HepG2 (cell line): ENCODE measurements around the gene FAH. TPM values are rescaled to one million over a fixed set of nuclear protein-coding genes. Genes with fewer than 3 reads are reported as not detected.

Experiments used
- CEBPZ ChIP-seq: IDR thresholded peaks from 2 replicates; pipeline ENCODE4 v1.6.1; 2012; ENCODE audit warnings: low read length, improper control_type of control experiment
- HNRNPK ChIP-seq: fragments of 200-400 bp; formaldehyde crosslinking; IDR thresholded peaks from 2 replicates; pipeline ENCODE4 v1.6.1; 2018; ENCODE audit warnings: low read length, low read depth, moderate library complexity, mild to moderate bottlenecking; ENCODE audit not compliant: poor library complexity, severe bottlenecking
- NKX3-1 ChIP-seq: sonication (generic); formaldehyde crosslinking; IDR thresholded peaks from 2 replicates; pipeline ENCODE4 v1.5.0; 2020; ENCODE audit warnings: missing genetic modification reagents
- PAF1 ChIP-seq: IDR thresholded peaks from 2 replicates; pipeline ENCODE4 v1.6.1; 2016; ENCODE audit warnings: missing genetic modification reagents, missing compliant biosample characterization
- PLSCR1 ChIP-seq: sonication (generic); formaldehyde crosslinking; IDR thresholded peaks from 2 replicates; pipeline ENCODE4 v1.5.0; 2020; ENCODE audit warnings: missing genetic modification reagents, mild to moderate bottlenecking, borderline replicate concordance
- RARA ChIP-seq: IDR thresholded peaks from 2 replicates; pipeline ENCODE4 v1.6.1; 2016; ENCODE audit warnings: missing genetic modification reagents, missing compliant biosample characterization
- SP5 ChIP-seq: IDR thresholded peaks from 2 replicates; pipeline ENCODE4 v1.6.1; 2016; ENCODE audit warnings: low read depth, borderline replicate concordance
- TEAD3 ChIP-seq: optimal IDR thresholded peaks from 2 replicates; pipeline ENCODE3; 2016; ENCODE audit warnings: borderline replicate concordance
- TFAP4 ChIP-seq: sonication (generic); IDR thresholded peaks from 2 replicates; pipeline ENCODE4 v1.6.1; 2016; ENCODE audit warnings: low read depth, borderline replicate concordance
- TFE3 ChIP-seq: IDR thresholded peaks from 2 replicates; pipeline ENCODE4 v1.6.1; 2016
- ZBTB34 ChIP-seq: sonication (generic); formaldehyde crosslinking; IDR thresholded peaks from 2 replicates; pipeline ENCODE4 v1.8.0; 2022; ENCODE audit warnings: mild to moderate bottlenecking, missing genetic modification reagents
- ZBTB38 ChIP-seq: sonication (generic); formaldehyde crosslinking; IDR thresholded peaks from 2 replicates; pipeline ENCODE4 v1.5.1; 2020; ENCODE audit warnings: mild to moderate bottlenecking, missing genetic modification reagents
- ZFAT ChIP-seq: sonication (generic); formaldehyde crosslinking; conservative IDR thresholded peaks from 2 replicates; pipeline ENCODE4 v1.8.1; 2023; ENCODE audit warnings: missing genetic modification reagents, inconsistent platforms
- ZFP36L2 ChIP-seq: sonication (generic); formaldehyde crosslinking; IDR thresholded peaks from 2 replicates; pipeline ENCODE4 v1.4.0; 2020; ENCODE audit warnings: missing genetic modification reagents
- ZNF136 ChIP-seq: sonication (generic); formaldehyde crosslinking; IDR thresholded peaks from 2 replicates; pipeline ENCODE4 v1.8.1; 2022; ENCODE audit warnings: low read depth, mild to moderate bottlenecking, moderate library complexity, missing genetic modification reagents
- ZNF3 ChIP-seq: IDR thresholded peaks from 2 replicates; pipeline ENCODE4 v1.7.0; 2017; ENCODE audit warnings: inconsistent platforms
- ZNF331 ChIP-seq: sonication (generic); formaldehyde crosslinking; IDR thresholded peaks from 2 replicates; pipeline ENCODE4 v1.4.0; 2020; ENCODE audit warnings: missing genetic modification reagents
- ZNF343 ChIP-seq: sonication (generic); formaldehyde crosslinking; IDR thresholded peaks from 2 replicates; pipeline ENCODE4 v1.4.0; 2020; ENCODE audit warnings: mild to moderate bottlenecking, missing genetic modification reagents
- ZNF350 ChIP-seq: sonication (generic); formaldehyde crosslinking; IDR thresholded peaks from 2 replicates; pipeline ENCODE4 v1.4.0; 2020; ENCODE audit warnings: mild to moderate bottlenecking, low read depth, missing genetic modification reagents, borderline replicate concordance
- ZNF446 ChIP-seq: sonication (generic); formaldehyde crosslinking; IDR thresholded peaks from 2 replicates; pipeline ENCODE4 v1.5.0; 2020; ENCODE audit warnings: mild to moderate bottlenecking, missing genetic modification reagents
- ZNF530 ChIP-seq: sonication (generic); formaldehyde crosslinking; IDR thresholded peaks from 2 replicates; pipeline ENCODE4 v1.5.0; 2020; ENCODE audit warnings: low read depth, mild to moderate bottlenecking, missing genetic modification reagents
- ZNF598 ChIP-seq: sonication (generic); formaldehyde crosslinking; IDR thresholded peaks from 2 replicates; pipeline ENCODE4 v1.5.1; 2020; ENCODE audit warnings: mild to moderate bottlenecking, missing genetic modification reagents, borderline replicate concordance
- ZNF7 ChIP-seq: IDR thresholded peaks from 2 replicates; pipeline ENCODE4 v1.6.1; 2016; ENCODE audit warnings: missing biosample characterization, missing genetic modification reagents
- ZSCAN30 ChIP-seq: sonication (generic); formaldehyde crosslinking; IDR thresholded peaks from 2 replicates; pipeline ENCODE4 v1.5.0; 2020; ENCODE audit warnings: mild to moderate bottlenecking, missing genetic modification reagents
- polyA plus RNA-seq, 8 experiments: library from polyadenylated mRNA; depleted of rRNA in 3 of 8; stranded (reverse) in 7 of 8; unstranded in 1 of 8; fragments of >200 nt; fragmentation: Illumina TruSeq in 4 of 8; extraction: Trizol in 4 of 8; gene quantifications; 2 replicates each; pipeline versions ENCODE4 v1.2.1 to v1.2.3, GENCODE V29; 2011 to 2016; ENCODE audit warnings: low read depth in 4 of 8, missing spikeins in 1 of 8, mixed read lengths in 1 of 8; ENCODE audit not compliant: insufficient read depth in 1 of 8
- total RNA-seq, 5 experiments: library from RNA; depleted of rRNA; stranded (reverse); fragments of >200 nt; fragmentation: Illumina TruSeq; extraction: Trizol; gene quantifications; 2 replicates each; pipeline ENCODE4 v1.2.3, GENCODE V29; 2016; ENCODE audit warnings: low read depth in 1 of 5

The FAH gene
- total and polyA plus RNA-seq, 2 of the 13 experiments (the other 11 are each of a cell fraction or from before 2014, with no cell fraction given): 36.6 to 75.0 TPM

GRCh38 chr15:80160570-80161156, 7.9 kb downstream of the FAH start (continued):
- no peak for TF ChIP-seq CEBPZ
- peak; percentile 66 for TF ChIP-seq TEAD3 (CRISPR knock-in tag)
- peak; percentile 83 for TF ChIP-seq TFE3
- no peak; the same call in 1 of the 2 replicates for TF ChIP-seq ZFAT
- no peak for TF ChIP-seq HNRNPK
- TF ChIP-seq ZNF530 (CRISPR knock-in tag): no peak
- TF ChIP-seq SP5 (CRISPR knock-in tag): peak; percentile 37; the same call in 1 of the 2 replicates
- no peak for TF ChIP-seq ZNF3
- peak; percentile 82 for TF ChIP-seq ZBTB38 (CRISPR knock-in tag)
- no peak for TF ChIP-seq ZFP36L2 (CRISPR knock-in tag)
- TF ChIP-seq NKX3-1 (CRISPR knock-in tag): no peak
- no peak for TF ChIP-seq ZNF136 (CRISPR knock-in tag)
- TF ChIP-seq ZSCAN30 (CRISPR knock-in tag): no peak
- TF ChIP-seq TFAP4: peak; percentile 40; the same call in 1 of the 2 replicates
- TF ChIP-seq ZNF343 (CRISPR knock-in tag): no peak
- TF ChIP-seq PAF1 (CRISPR knock-in tag): no peak
- TF ChIP-seq ZNF7 (CRISPR knock-in tag): no peak
- TF ChIP-seq ZNF331 (CRISPR knock-in tag): peak; percentile 87
- peak; percentile 88 for TF ChIP-seq RARA (CRISPR knock-in tag)
- no peak for TF ChIP-seq PLSCR1 (CRISPR knock-in tag)
- no peak for TF ChIP-seq ZBTB34 (CRISPR knock-in tag)
- no peak for TF ChIP-seq ZNF446
- no peak for TF ChIP-seq ZNF598
- TF ChIP-seq ZNF350: no peak
